Hepatocyte (in vitro differentiated cells): ENCODE data around the gene CACNA1F. TPM values are rescaled to one million over a fixed set of nuclear protein-coding genes. Genes with fewer than 3 reads are reported as not detected.

ENCODE experiments used
- DNase-seq: peaks from one replicate; pipeline ENCODE4 v3.0.0-alpha.2; 2016; ENCODE audit warnings: low spot score
- H2AFZ ChIP-seq: fragments of 200-600 bp; sonication (generic); 2 replicates; pipeline ENCODE4 v1.6.0; 2016; ENCODE audit warnings: antibody characterized with exemption, mild to moderate bottlenecking
- H3K27ac ChIP-seq: fragments of 200-600 bp; sonication (generic); 2 replicates; pipeline ENCODE4 v1.5.1; 2016; ENCODE audit warnings: mild to moderate bottlenecking
- H3K27me3 ChIP-seq: fragments of 200-600 bp; sonication (generic); 2 replicates; pipeline ENCODE4 v1.6.1; 2016
- H3K36me3 ChIP-seq: fragments of 200-600 bp; sonication (generic); replicated peaks from 2 replicates; pipeline ENCODE4 v1.5.1; 2016; ENCODE audit warnings: low read depth; ENCODE audit not compliant: insufficient read depth
- H3K4me1 ChIP-seq: fragments of 200-600 bp; sonication (generic); 2 replicates; pipeline ENCODE4 v1.5.1; 2016; ENCODE audit warnings: mild to moderate bottlenecking, moderate library complexity; ENCODE audit not compliant: insufficient read depth
- H3K4me2 ChIP-seq: fragments of 200-600 bp; sonication (generic); 2 replicates; pipeline ENCODE4 v1.6.0; 2016
- H3K4me3 ChIP-seq: fragments of 200-600 bp; sonication (generic); 2 replicates; pipeline ENCODE4 v1.5.1; 2016; ENCODE audit warnings: mild to moderate bottlenecking
- H3K79me2 ChIP-seq: fragments of 200-600 bp; sonication (generic); 2 replicates; pipeline ENCODE4 v1.6.0; 2017; ENCODE audit warnings: mild to moderate bottlenecking
- H3K9me2 ChIP-seq: fragments of 200-600 bp; sonication (generic); replicated peaks from 2 replicates; pipeline ENCODE4 v1.6.0; 2017; ENCODE audit warnings: mild to moderate bottlenecking; ENCODE audit not compliant: insufficient read depth
- H3K9me3 ChIP-seq: fragments of 200-600 bp; sonication (generic); 2 replicates; pipeline ENCODE4 v1.5.1; 2016; ENCODE audit warnings: low read depth, mild to moderate bottlenecking
- H4K20me1 ChIP-seq: fragments of 200-600 bp; sonication (generic); 2 replicates; pipeline ENCODE4 v1.6.0; 2016; ENCODE audit warnings: mild to moderate bottlenecking; ENCODE audit not compliant: insufficient read depth, poor library complexity, severe bottlenecking
- CTCF ChIP-seq: fragments of 200-600 bp; sonication (generic); IDR thresholded peaks from 2 replicates; pipeline ENCODE4 v1.5.1; 2016; ENCODE audit warnings: antibody characterized with exemption, mild to moderate bottlenecking; ENCODE audit not compliant: poor library complexity
- EZH2 ChIP-seq: fragments of 200-600 bp; sonication (generic); IDR thresholded peaks from 2 replicates; pipeline ENCODE4 v1.6.1; 2016; ENCODE audit warnings: antibody characterized with exemption, mild to moderate bottlenecking, borderline replicate concordance
- EZH2phosphoT487 ChIP-seq: fragments of 200-600 bp; sonication (generic); IDR thresholded peaks from one replicate; pipeline ENCODE4 v1.6.1; 2018; ENCODE audit warnings: antibody characterized with exemption, mild to moderate bottlenecking, low read depth, moderate library complexity; ENCODE audit not compliant: unreplicated experiment, severe bottlenecking
- WGBS: methylation state at CpG from one replicate; pipeline ENCODE4 v1.1.6; 2016; ENCODE audit warnings: low lambda C conversion rate; ENCODE audit errors: missing lambda C conversion rate; 5-methylcytosine and 5-hydroxymethylcytosine counted together
- polyA plus RNA-seq: library from polyadenylated mRNA; unstranded; fragments of >200 nt; fragmentation: Nextera tagmentation; extraction: Ambion mirVana; gene quantifications from 2 replicates; pipeline ENCODE4 v1.2.1, GENCODE V29; 2016
- total RNA-seq: library from RNA; depleted of rRNA; stranded (reverse); fragments of >200 nt; gene quantifications from 2 replicates; pipeline ENCODE4 v1.2.3, GENCODE V29; 2014

The CACNA1F gene
- total and polyA plus RNA-seq, 2 experiments from 2014 or later, result 0.27 to 1.6 TPM

- no peaks in the 10 kb centered on the region for H3K79me2 ChIP-seq
- no peak for DNase-seq
- no peaks in the 10 kb centered on the region for H3K9me3 ChIP-seq
- H4K20me1 ChIP-seq, result no peaks in the 10 kb centered on the region
- no peaks in the 10 kb centered on the region for H3K27me3 ChIP-seq
- no peak overlapping the region for H3K4me2 ChIP-seq
- WGBS, result 87% methylated on average over 13 of the region's 13 CpGs
- no peak for TF ChIP-seq EZH2
- no peak for TF ChIP-seq CTCF
- no peak for TF ChIP-seq EZH2phosphoT487
- no peaks in the 10 kb centered on the region for H3K4me1 ChIP-seq
- no peaks in the 10 kb centered on the region for H3K9me2 ChIP-seq
- no peak overlapping the region for H2AFZ ChIP-seq
- no peak overlapping the region for H3K27ac ChIP-seq
- no peaks in the 10 kb centered on the region for H3K36me3 ChIP-seq
- no peak overlapping the region for H3K4me3 ChIP-seq
Measured at GRCh38 chrX:49251325-49251724, 18.2 kb upstream of the CACNA1F start.

- Histone ChIP-seq H3K4me1 (no peaks in the 10 kb centered on the region), H4K20me1 (no peaks in the 10 kb centered on the region), H3K27me3 (no peaks in the 10 kb centered on the region), H3K4me3 (no peak overlapping the region), H3K9me3 (no peaks in the 10 kb centered on the region), H3K79me2 (no peaks in the 10 kb centered on the region), H3K36me3 (no peaks in the 10 kb centered on the region), H3K9me2 (no peaks in the 10 kb centered on the region), H3K27ac (no peak overlapping the region), H2AFZ (no peak overlapping the region), H3K4me2 (no peak overlapping the region)
- WGBS, result 88% methylated on average over 9 of the region's 9 CpGs
- DNase-seq, result no peak
- TF ChIP-seq EZH2, result no peak
- TF ChIP-seq CTCF, result no peak
- TF ChIP-seq EZH2phosphoT487, result no peak
Measured at GRCh38 chrX:49250578-49250977, 17.4 kb upstream of the CACNA1F start.

- no peak for TF ChIP-seq CTCF
- no peak for TF ChIP-seq EZH2phosphoT487
- TF ChIP-seq EZH2, result no peak
- 93% methylated on average over 13 of the region's 13 CpGs for WGBS
- Histone ChIP-seq H3K9me2 (no peaks in the 10 kb centered on the region), H3K4me1 (no peaks in the 10 kb centered on the region), H3K27ac (no peak overlapping the region), H3K9me3 (no peaks in the 10 kb centered on the region), H3K4me3 (no peak overlapping the region), H3K27me3 (no peaks in the 10 kb centered on the region), H4K20me1 (no peaks in the 10 kb centered on the region), H3K79me2 (no peaks in the 10 kb centered on the region), H3K36me3 (no peaks in the 10 kb centered on the region), H3K4me2 (no peak overlapping the region), H2AFZ (no peak overlapping the region)
- DNase-seq, result no peak
Measured at GRCh38 chrX:49250066-49250465, 16.9 kb upstream of the CACNA1F start.

GRCh38 chrX:49249616-49250015, 16.5 kb upstream of the CACNA1F start:
- no peaks in the 10 kb centered on the region for H3K9me2 ChIP-seq
- no peaks in the 10 kb centered on the region for H3K36me3 ChIP-seq
- no peak overlapping the region for H2AFZ ChIP-seq
- H3K79me2 ChIP-seq, result no peaks in the 10 kb centered on the region
- H4K20me1 ChIP-seq, result no peaks in the 10 kb centered on the region
- no peak overlapping the region for H3K27ac ChIP-seq
- H3K9me3 ChIP-seq, result no peaks in the 10 kb centered on the region
- H3K27me3 ChIP-seq, result no peaks in the 10 kb centered on the region
- no peak overlapping the region for H3K4me2 ChIP-seq
- DNase-seq, result no peak
- TF ChIP-seq CTCF (no peak), EZH2phosphoT487 (no peak), EZH2 (no peak)
- no peaks in the 10 kb centered on the region for H3K4me1 ChIP-seq
- 91% methylated on average over 9 of the region's 9 CpGs for WGBS
- no peak overlapping the region for H3K4me3 ChIP-seq
